ENCODE results near the gene TSC22D2.

TSC22D2 gene

DNA sequence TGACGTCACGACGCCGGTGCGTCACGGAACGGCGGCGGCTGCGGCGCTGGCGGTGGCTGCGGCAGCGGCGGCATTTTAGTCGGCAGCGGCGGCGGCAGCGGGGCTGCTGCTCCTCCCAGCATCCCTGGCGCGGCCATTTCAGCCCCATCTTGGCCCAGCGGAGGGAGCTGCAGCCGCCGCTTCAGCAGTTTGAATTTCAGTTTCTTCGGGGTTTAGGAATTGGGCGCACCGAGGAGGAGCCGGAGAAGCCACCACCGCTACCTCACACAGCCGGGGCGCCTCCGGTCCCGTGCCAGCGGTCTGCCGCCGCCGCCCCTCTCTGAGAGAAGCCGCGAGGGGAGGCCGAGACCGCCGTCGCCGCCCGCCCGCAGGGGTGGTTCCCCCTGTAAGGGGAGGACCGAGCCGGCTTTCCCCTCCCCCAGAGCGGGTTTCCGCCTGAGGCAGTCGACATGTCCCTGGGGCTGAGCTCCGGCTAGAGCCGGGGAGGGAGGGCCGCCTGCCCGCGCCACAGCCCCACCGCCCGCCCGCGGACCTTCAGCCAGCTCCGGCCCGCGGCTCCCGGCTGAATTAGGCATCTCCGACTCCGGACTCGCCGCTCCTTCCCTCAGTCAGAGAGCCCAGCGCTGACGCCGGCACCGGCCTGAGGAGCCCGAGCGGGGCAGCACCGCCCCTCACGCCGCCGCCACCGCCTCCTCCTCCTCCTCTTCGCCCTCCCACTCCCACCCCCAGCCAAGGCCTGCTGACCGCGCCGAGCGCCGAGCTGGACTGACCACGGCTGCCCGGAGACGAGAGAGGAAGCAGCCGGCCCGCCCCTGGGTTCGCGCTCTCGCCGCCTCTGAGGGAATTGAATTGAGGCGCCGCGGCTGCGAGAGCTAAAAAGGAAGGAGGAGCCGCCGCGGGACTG, at the start of gene TSC22D2:
Gene TSC22D2, plus strand, starts transcription at position 78 of the 904 bp plus-strand sequence. CDS start 1,053 bp downstream, outside the sequence.
- DNase-seq: peak; percentile 98

DNA sequence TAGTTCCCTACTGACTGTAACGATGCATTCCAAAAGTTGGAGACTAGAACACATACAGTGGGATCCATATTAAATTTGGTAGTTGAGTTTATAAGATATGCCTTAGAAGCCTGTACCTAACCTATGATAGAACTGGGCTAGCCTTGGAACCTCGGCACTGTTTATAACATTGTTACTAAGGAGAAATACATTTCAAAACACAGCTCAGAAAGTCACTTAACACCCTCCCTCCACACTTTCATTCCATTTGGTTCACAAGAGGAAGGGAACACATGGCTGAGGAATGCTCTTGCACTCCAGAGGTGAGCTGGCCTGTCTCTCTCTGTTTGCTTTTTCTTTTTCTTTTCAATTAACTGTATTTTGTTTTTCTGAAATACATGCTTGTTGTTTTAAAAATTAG, 48.7 kb upstream of the TSC22D2 start:
- no peak for DNase-seq

GRCh38 chr3:150360966-150361365, 47.1 kb upstream of the TSC22D2 start:
- no peak for DNase-seq

DNA sequence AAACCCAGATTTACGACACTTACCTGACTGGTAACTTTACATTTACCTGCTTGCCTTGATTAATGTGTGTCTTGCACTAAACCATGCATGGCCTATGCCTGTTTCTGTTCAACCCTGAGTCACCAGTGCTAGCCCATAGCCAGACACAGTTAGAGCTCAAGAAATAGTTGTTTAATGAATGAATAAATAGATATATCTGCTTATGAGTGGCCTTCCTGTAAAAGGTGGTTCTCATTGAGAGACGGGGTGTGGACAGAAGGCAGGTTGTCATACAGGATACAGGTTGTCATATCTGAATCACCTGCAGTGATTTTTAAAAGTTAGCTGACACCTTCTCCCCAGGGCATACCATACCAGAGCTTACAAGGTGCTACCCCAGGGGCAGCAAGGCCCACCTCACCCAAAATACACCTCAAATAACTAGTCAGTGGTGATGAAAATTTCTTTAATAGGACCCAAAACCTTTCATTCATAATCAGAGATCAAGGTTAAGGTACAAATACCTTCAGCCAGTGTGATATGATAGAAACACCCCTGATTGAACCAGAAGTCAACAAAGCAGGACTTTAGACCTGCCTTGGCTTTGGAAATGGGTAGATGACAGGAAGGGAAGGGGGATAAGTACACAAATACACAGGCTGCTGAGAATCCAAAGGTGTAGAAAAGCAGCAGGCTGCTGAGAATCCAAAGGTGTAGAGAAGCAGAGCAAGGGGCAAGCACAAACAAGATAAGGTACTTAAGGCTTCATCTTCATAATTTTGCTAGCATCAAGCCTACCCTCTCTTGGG, 45.4 kb upstream of the TSC22D2 start:
- DNase-seq: no peak

DNA sequence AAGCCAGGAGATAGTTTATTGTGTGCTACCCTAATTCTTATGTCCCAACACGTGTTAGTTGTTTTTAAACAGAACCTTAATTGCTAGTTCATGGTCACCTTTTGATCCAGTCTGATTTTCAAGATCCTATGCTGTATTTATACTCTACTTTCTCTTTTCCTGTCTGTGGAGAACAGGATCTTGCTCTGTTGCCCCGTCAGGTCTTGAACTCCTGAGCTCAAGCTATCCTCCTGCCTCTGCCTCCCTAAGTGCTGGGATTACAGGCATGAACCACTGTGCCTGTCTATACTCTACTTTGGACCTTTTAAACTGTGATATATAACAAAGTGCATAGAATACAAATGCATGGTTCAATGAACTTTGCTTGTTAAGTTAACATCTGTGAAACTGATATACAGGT, 44.7 kb upstream of the TSC22D2 start:
- no peak for DNase-seq

- no peak for DNase-seq
Observed at GRCh38 chr3:150365132-150365604, 42.9 kb upstream of the TSC22D2 start.

GRCh38 chr3:150367757-150368156, 40.3 kb upstream of the TSC22D2 start:
- no peak for DNase-seq

- DNase-seq: peak; percentile 54
Observed at GRCh38 chr3:150370122-150370602, 37.9 kb upstream of the TSC22D2 start.

DNA sequence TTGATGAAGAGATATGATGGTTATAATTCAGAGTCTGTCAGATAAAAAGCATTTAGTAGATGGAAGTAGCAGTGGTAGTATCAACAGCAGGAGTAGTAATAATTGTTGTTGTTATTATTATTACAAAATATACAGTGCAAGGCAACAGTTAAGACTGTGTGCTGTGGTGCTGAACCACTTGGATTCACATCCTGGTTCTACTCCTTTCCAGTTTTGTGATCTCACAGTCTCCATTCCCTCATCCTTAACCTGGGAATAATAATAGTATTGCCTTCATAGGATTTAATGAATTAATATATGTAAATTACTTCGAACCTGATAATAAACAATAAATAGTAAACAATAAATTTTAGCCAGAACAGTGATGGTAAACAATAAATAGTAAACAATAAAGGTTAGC, 37.1 kb upstream of the TSC22D2 start:
- DNase-seq: no peak

GRCh38 chr3:150371741-150372254, 36.3 kb upstream of the TSC22D2 start:
- peak; percentile 80 for DNase-seq

DNA sequence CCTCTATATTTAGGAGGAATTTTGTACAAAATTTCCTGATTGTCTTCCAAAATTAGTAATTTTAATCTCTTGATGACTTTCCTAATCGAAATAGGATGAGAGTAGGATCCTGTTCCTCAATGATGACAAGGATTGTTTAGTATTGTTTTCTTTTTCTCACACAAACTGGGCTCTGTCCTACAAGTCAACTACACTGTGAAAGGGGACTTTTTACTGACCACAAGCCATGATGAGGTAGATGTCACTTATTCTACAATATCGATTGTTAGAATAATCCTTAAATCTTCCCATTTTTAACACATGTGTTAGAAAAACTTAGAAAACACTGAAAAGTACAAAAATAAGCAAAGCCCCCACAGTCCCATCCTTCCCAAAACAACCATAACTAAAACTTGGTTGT, 35.8 kb upstream of the TSC22D2 start:
- no peak for DNase-seq

DNA sequence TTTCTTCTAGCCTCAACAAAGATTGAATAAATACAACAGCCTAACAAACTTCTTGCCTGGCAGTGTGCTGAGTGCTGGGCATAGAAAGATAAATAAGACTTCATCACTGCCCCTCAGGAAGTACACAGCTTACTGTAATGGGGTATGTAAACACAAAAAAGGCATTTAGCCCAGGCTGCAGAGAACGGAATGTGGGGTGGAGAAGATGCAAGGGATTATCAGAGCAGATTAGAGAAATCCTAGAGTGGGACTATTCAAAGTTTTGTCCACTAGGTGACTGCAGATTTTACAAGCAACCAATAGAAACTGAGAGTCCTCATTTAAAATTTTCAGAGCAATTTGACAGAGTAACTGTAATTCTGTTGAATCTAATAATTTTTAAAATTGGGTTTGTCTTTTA, 35.4 kb upstream of the TSC22D2 start:
- DNase-seq: no peak

DNA sequence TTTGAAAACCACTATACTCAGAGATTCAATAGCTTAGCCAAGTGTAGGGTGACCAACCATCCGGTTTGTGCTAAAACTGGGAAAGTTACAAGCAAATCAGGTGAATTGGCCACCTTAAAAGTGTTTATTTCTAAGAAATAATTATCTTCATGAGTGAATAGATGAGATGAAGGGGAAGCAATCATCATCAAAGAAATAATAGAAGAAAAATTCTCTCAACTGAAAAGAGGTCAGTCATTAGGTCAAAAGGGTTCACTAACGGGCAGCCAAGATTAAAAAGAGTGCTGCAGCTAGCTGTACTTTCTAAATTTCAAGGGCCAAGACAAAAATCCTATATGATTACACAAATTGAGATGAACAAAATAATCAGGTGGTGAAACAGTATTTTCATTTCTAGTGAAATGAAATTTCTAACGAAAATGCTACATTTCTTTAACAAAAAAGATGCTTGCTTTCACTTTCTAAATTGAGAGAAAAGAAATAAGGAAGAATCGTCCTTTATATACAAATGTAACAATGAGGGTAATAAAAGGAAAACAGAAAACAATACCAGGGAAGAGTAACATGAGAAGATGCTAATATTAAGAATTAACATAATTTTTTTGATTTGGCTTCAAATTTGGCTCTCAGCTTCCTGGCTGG, 34.7 kb upstream of the TSC22D2 start:
- DNase-seq: no peak

DNA sequence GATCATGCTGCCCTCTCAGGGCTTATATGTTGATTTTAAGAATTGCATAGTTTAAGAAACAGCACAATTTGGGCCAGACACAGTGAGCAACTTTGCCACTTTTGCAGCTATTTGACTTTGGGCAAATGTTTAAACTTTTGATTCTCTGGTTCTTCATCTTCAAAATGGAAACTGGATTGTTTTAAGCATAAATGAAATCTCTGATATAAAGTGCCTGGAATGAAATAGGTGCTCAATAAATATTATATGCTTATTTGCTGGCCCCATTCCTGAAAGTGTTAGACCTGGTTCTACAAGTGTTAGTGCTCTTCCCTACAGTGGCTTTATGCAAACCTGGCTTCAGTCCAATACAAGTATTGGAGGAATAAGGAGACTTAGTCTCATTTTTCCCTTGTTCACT, 33.1 kb upstream of the TSC22D2 start:
- no peak for DNase-seq

DNA sequence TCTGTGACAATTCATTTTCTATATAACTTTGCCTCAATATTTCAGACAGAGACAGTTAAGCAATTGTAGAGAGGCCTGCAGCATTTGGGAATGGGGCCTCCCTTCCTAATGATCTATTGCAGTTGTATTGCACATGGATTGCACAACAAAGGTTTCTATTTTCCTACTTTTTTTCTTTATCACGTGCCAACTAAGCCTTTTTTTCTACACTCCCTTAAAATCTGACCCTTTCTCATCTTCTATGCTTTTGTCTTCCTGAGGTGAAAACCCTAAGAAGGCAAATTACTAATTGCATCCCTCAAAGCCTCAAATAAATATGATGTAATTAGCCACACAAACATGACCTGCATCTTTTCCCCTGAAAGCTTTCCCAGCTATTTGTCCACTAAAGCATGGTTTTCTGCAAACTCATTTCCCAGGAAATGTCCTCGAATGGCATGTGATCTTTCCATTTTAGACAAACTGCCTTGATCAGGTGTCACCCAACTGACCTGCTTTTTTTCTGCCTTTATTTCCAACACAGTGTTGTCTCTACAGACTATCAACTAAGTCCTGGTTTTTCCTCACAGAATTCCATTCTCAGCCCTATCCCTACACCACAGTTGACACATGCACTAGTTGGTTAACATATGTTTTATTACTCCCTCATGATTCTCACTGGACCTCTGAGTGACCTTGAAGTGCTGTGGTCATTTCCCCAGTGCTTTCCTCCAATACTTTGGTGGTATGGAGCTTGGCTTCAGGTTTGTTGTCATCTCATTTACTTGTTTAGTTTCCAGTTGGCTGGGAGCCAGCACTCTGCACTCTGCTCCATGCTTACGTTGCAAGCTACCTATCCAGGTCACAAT, 31.9 kb upstream of the TSC22D2 start:
- DNase-seq: no peak

DNA sequence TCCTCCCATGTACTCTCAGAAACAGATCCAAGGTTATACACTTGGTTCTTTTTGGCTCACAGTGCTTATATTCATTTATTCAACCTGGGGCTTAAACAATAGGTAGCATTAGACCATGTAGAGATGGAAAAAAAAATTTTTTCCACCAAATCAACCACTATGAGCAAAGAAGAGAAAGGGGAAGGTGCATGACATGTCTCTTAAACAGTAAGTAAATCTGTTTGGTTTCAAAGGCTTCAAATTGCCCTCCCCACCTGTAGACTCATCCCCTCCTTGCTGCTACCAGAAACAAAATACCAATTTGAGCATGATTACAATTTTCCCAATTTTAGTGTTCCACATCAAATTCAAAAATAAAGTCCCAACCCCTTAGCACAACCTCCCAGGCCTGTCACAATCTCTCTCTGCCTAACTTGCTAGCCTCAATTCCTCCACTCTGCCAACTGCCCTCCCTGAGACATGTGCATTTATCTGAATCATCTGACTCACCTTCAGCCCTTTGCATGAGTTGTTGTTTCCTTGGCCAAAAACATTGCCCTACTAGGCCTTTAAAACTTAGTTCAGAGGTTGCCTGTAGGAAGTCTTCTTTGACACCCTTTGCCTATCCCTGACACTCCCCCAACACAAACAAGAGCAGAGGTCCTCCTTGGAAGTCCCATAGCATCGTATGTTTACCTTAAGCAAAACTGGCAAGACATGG, 30.3 kb upstream of the TSC22D2 start:
- no peak for DNase-seq

DNA sequence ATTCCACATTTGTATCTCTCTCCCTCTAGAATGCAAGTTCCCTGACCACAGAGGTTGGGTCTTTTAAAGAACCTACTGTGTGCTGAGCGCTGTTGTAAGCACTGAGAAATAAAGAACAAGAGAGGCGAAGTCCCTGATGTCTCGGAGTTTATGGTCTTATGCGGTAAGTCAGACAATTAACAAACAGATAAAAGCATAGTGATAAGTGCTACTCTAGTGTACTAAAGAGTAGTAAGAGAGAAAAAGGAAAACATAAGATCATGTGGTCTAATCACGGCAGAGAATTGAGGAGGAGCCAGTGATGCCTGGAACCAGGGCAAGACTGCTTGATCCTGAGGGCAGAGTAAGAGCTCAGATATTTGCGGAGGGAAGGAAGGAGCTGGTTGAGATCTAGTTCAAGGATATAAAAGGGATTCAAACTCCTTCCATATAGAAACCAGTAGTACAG, 29.8 kb upstream of the TSC22D2 start:
- no peak for DNase-seq

GRCh38 chr3:150379469-150379868, 28.6 kb upstream of the TSC22D2 start:
- DNase-seq: no peak

- DNase-seq: peak; percentile 48
Observed at GRCh38 chr3:150384296-150385212, 23.5 kb upstream of the TSC22D2 start.

Measured in left hindlimb (tissue), 1 donor.